ENCODE results near the gene KATNIP.

DNA sequence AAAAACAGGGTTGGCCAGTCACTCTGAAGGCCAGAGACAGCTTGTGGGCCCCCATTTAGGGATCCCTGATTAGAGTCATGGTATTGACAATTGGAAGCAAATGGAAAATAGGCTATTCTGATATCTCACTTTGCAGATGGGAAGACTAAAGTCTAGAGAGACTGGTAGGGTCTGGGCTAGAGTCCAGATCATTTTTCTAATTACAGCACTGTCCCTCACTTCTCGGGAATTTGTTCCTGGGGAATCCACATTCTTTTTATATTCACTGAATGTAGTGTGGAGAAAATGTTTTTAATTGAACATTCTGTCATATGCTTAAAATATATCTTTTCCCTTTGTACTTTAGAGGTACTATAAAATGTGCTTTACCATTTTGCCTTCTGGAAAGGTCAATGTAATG lies 1.1 kb downstream of the KATNIP start:
- TF ChIP-seq, protein P1, sequence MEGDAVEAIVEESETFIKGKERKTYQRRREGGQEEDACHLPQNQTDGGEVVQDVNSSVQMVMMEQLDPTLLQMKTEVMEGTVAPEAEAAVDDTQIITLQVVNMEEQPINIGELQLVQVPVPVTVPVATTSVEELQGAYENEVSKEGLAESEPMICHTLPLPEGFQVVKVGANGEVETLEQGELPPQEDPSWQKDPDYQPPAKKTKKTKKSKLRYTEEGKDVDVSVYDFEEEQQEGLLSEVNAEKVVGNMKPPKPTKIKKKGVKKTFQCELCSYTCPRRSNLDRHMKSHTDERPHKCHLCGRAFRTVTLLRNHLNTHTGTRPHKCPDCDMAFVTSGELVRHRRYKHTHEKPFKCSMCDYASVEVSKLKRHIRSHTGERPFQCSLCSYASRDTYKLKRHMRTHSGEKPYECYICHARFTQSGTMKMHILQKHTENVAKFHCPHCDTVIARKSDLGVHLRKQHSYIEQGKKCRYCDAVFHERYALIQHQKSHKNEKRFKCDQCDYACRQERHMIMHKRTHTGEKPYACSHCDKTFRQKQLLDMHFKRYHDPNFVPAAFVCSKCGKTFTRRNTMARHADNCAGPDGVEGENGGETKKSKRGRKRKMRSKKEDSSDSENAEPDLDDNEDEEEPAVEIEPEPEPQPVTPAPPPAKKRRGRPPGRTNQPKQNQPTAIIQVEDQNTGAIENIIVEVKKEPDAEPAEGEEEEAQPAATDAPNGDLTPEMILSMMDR (IDR thresholded peaks at IDR 0.05) = no peak
- TF ChIP-seq YY1 (IDR thresholded peaks at IDR 0.05; ENCODE audit: low read depth) (no peak), SIN3A (IDR thresholded peaks at IDR 0.05; ENCODE audit: borderline replicate concordance, low read depth, low read length) (no peak), FOXM1 (IDR thresholded peaks at IDR 0.05; ENCODE audit: low read depth) (no peak), TAF1 (IDR thresholded peaks at IDR 0.05; ENCODE audit: borderline replicate concordance, low read depth, low read length) (no peak), RCOR1 (IDR thresholded peaks at IDR 0.05; ENCODE audit: low read length) (no peak), EP300 (IDR thresholded peaks at IDR 0.05; ENCODE audit: borderline replicate concordance in 1 of 2, low read depth in 1 of 2, low read length in 1 of 2) (no peak), GABPA (IDR thresholded peaks at IDR 0.05; ENCODE audit: low read depth) (no peak), SMC3 (IDR thresholded peaks at IDR 0.05; ENCODE audit: low read depth, low read length) (no peak), POLR2AphosphoS5 (IDR thresholded peaks at IDR 0.05; ENCODE audit: low read depth, low read length) (no peak), TCF12 (IDR thresholded peaks at IDR 0.05) (no peak), GATA2 (CRISPR knock-in tag; IDR thresholded peaks at IDR 0.05) (no peak)
- TF ChIP-seq, protein P2, sequence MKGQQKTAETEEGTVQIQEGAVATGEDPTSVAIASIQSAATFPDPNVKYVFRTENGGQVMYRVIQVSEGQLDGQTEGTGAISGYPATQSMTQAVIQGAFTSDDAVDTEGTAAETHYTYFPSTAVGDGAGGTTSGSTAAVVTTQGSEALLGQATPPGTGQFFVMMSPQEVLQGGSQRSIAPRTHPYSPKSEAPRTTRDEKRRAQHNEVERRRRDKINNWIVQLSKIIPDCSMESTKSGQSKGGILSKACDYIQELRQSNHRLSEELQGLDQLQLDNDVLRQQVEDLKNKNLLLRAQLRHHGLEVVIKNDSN (IDR thresholded peaks at IDR 0.05; ENCODE audit: borderline replicate concordance, low read depth) = no peak
- TF ChIP-seq, protein P3, sequence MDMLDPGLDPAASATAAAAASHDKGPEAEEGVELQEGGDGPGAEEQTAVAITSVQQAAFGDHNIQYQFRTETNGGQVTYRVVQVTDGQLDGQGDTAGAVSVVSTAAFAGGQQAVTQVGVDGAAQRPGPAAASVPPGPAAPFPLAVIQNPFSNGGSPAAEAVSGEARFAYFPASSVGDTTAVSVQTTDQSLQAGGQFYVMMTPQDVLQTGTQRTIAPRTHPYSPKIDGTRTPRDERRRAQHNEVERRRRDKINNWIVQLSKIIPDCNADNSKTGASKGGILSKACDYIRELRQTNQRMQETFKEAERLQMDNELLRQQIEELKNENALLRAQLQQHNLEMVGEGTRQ (IDR thresholded peaks at IDR 0.05; ENCODE audit: borderline replicate concordance, low read depth, low read length) = no peak

Data from SK-N-SH (cell line).